IMR-90 (cell line): ENCODE measurements around the gene MEGF9. TPM values are rescaled to one million over a fixed set of nuclear protein-coding genes. Genes with fewer than 3 reads are reported as not detected.

ENCODE experiments used
- ATAC-seq: fragments of 200-7000 bp; cut with Tn5 transposase; 2 replicates; pipeline ENCODE4 v1.9.1; 2020; ENCODE audit warnings: low read depth, mild to moderate bottlenecking, moderate library complexity
- BruUV-seq: library from RNA; stranded (reverse); fragments of 400-500 nt; replicated peaks from 2 replicates; lab custom pipeline; 2021; lab: Mats Ljungman, UMichigan
- CTCF ChIA-PET: fragments of 300-600 bp; formaldehyde crosslinking; extraction: SDS; loops from one replicate; lab custom pipeline; 2021; ENCODE audit warnings: antibody characterized with exemption; lab: Yijun Ruan, JAX
- POLR2A ChIA-PET: fragments of 300-600 bp; sonication (Branson Sonifier 250); formaldehyde crosslinking; loops from one replicate; lab custom pipeline; 2022; ENCODE audit warnings: antibody characterized with exemption; ENCODE audit not compliant: unreplicated experiment; lab: Charles Lee
- DNase-seq: peaks from one replicate; pipeline ENCODE4 v3.0.0; 2013
- H2AFZ ChIP-seq: replicated peaks from 2 replicates; pipeline ENCODE3; 2013; ENCODE audit warnings: low read length, mild to moderate bottlenecking; ENCODE audit not compliant: poor library complexity
- H2AK5ac ChIP-seq: 2 replicates; pipeline ENCODE4 v1.6.1; 2013; ENCODE audit warnings: low read depth, low read length, inconsistent platforms
- H2AK9ac ChIP-seq: replicated peaks from 2 replicates; pipeline ENCODE3; 2013; ENCODE audit warnings: mild to moderate bottlenecking, low read depth, low read length, moderate library complexity; ENCODE audit not compliant: poor library complexity
- H2BK120ac ChIP-seq: 2 replicates; pipeline ENCODE4 v1.6.1; 2013; ENCODE audit warnings: low read depth, low read length, inconsistent platforms
- H2BK15ac ChIP-seq: 3 replicates; pipeline ENCODE4 v1.6.1; 2013; ENCODE audit warnings: low read depth, low read length, inconsistent platforms
- H2BK20ac ChIP-seq: 2 replicates; pipeline ENCODE4 v1.6.1; 2013; ENCODE audit warnings: low read depth, mild to moderate bottlenecking, inconsistent platforms, low read length, moderate library complexity
- H2BK5ac ChIP-seq: 2 replicates; pipeline ENCODE4 v1.6.1; 2013; ENCODE audit warnings: mild to moderate bottlenecking, low read depth, low read length, inconsistent platforms; ENCODE audit not compliant: poor library complexity, severe bottlenecking
- H3K14ac ChIP-seq: replicated peaks from 2 replicates; pipeline ENCODE4 v1.6.1; 2013; ENCODE audit warnings: low read depth, low read length, inconsistent platforms
- H3K18ac ChIP-seq: 2 replicates; pipeline ENCODE4 v1.6.1; 2013; ENCODE audit warnings: low read depth, low read length, control low read depth
- H3K23ac ChIP-seq: 2 replicates; pipeline ENCODE4 v1.6.1; 2013; ENCODE audit warnings: low read depth, low read length, inconsistent platforms
- H3K27ac ChIP-seq: 2 replicates; pipeline ENCODE4 v1.5.1; 2013; ENCODE audit warnings: mild to moderate bottlenecking, control low read depth, low read length; ENCODE audit not compliant: insufficient read depth
- H3K27me3 ChIP-seq: 2 replicates; pipeline ENCODE4 v1.6.1; 2013; ENCODE audit warnings: low read length; ENCODE audit not compliant: control insufficient read depth, insufficient read depth
- H3K36me3 ChIP-seq: 2 replicates; pipeline ENCODE4 v1.6.1; 2013; ENCODE audit warnings: low read length, mixed read lengths; ENCODE audit not compliant: control insufficient read depth, insufficient read depth
- H3K4ac ChIP-seq: 2 replicates; pipeline ENCODE4 v1.6.1; 2013; ENCODE audit warnings: low read depth, low read length, inconsistent platforms
- H3K4me1 ChIP-seq: 2 replicates; pipeline ENCODE4 v1.6.1; 2013; ENCODE audit warnings: low read length, mixed read lengths; ENCODE audit not compliant: control insufficient read depth, insufficient read depth
- H3K4me2 ChIP-seq: 2 replicates; pipeline ENCODE4 v1.6.1; 2013; ENCODE audit warnings: low read depth, mild to moderate bottlenecking, control low read depth, low read length, moderate library complexity
- H3K4me3 ChIP-seq: 2 replicates; pipeline ENCODE4 v1.5.1; 2013; ENCODE audit warnings: low read depth, mild to moderate bottlenecking, control low read depth, low read length, moderate library complexity; ENCODE audit not compliant: insufficient read depth
- H3K56ac ChIP-seq: 2 replicates; pipeline ENCODE4 v1.6.1; 2013; ENCODE audit warnings: low read length, inconsistent platforms; ENCODE audit not compliant: insufficient read depth; ENCODE audit errors: extremely low read depth
- H3K79me1 ChIP-seq, 2 experiments: 2 replicates each; pipeline ENCODE4 v1.6.1; 2013; ENCODE audit warnings: low read length in 2 of 2, inconsistent platforms in 1 of 2, low read depth in 1 of 2
- H3K9ac ChIP-seq: 2 replicates; pipeline ENCODE4 v1.6.1; 2013; ENCODE audit warnings: low read depth, low read length, control low read depth
- H3K9me1 ChIP-seq: 2 replicates; pipeline ENCODE4 v1.6.1; 2013; ENCODE audit warnings: low read length, inconsistent platforms; ENCODE audit not compliant: insufficient read depth
- H3K9me3 ChIP-seq: 2 replicates; pipeline ENCODE4 v1.6.1; 2013; ENCODE audit warnings: low read length; ENCODE audit not compliant: control insufficient read depth, insufficient read depth
- H4K20me1 ChIP-seq: 2 replicates; pipeline ENCODE4 v1.6.1; 2013; ENCODE audit warnings: low read length, inconsistent platforms; ENCODE audit not compliant: insufficient read depth
- H4K5ac ChIP-seq: 2 replicates; pipeline ENCODE4 v1.6.1; 2013; ENCODE audit warnings: mild to moderate bottlenecking, low read depth, low read length, control low read depth
- H4K8ac ChIP-seq, 2 experiments: 2 replicates each; pipeline ENCODE4 v1.6.1; 2013; ENCODE audit warnings: low read depth in 2 of 2, low read length in 2 of 2, control low read depth in 1 of 2, inconsistent platforms in 1 of 2
- H4K91ac ChIP-seq: 2 replicates; pipeline ENCODE4 v1.6.1; 2013; ENCODE audit warnings: low read depth, low read length, inconsistent platforms; ENCODE audit not compliant: insufficient read depth
- BHLHE40 ChIP-seq: fragments of 150-350 bp; IDR thresholded peaks from 2 replicates; pipeline ENCODE4 v1.6.1; 2016; ENCODE audit warnings: mild to moderate bottlenecking, low read depth, low read length
- MAFK ChIP-seq: IDR thresholded peaks from 2 replicates; pipeline ENCODE4 v1.6.1; 2012; ENCODE audit warnings: low read depth, low read length, improper control_type of control experiment
- RAD21 ChIP-seq: IDR thresholded peaks from 2 replicates; pipeline ENCODE4 v1.6.1; 2012; ENCODE audit warnings: low read length, improper control_type of control experiment
- USF2 ChIP-seq: fragments of 150-350 bp; IDR thresholded peaks from 2 replicates; pipeline ENCODE4 v1.6.1; 2017; ENCODE audit warnings: mild to moderate bottlenecking, antibody characterized with exemption, low read length, low read depth
- dilution Hi-C: fragments of 300-500 bp; cut with HindIII; formaldehyde crosslinking; loops from one replicate; pipeline ENCODE4 v1.14.3; 2018; ENCODE audit warnings: low sequenced_read_pairs; ENCODE audit not compliant: unreplicated experiment
- in situ Hi-C: fragments of 300-500 bp; cut with MboI; formaldehyde crosslinking; loops from 3 replicates; pipeline ENCODE4 v1.14.3; 2019; ENCODE audit warnings: low sequenced_read_pairs, inconsistent platforms, mixed read lengths
- intact Hi-C: fragments of 100-400 bp; cut with micrococcal nuclease; formaldehyde crosslinking; loops from 2 replicates; pipeline ENCODE4 v1.10.0; 2022
- polyA plus RNA-seq, 3 experiments: library from polyadenylated mRNA; depleted of rRNA; stranded (reverse); fragments of >200 nt; gene quantifications; 2 replicates each; pipeline ENCODE4 v1.2.3, GENCODE V29; 2012; ENCODE audit warnings: low replicate concordance in 1 of 3
- total RNA-seq: library from RNA; depleted of rRNA; stranded (reverse); fragments of >200 nt; gene quantifications from 2 replicates; pipeline ENCODE4 v1.2.3, GENCODE V29; 2012
- TF ChIP-seq, protein P1 (sequence below): conservative IDR thresholded peaks from 2 replicates; pipeline ENCODE4 v1.5.1; 2012; ENCODE audit warnings: mild to moderate bottlenecking, low read depth, low read length, improper control_type of control experiment

MEGF9 gene
- total and polyA plus RNA-seq, 2 of the 4 experiments (the other 2 are of a cell fraction), result 3.4 TPM

DNA sequence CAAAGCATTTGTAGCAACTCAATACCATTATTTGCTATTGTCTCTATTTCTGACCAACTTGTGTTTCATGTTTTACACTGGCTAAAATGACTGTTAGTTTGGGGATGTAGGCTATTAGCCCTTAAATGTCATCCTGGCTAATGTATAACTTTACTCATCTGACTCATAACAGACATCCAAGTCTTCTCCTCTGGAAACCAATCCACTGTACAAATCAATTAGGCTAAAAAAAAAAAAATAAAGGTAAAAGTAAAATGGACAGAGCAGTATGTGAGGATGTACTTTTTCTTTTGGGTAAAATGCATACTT lies 20.6 kb downstream of the MEGF9 start:
- CTCF ChIA-PET, result no interaction called here
- Histone ChIP-seq H2AK5ac (no peak overlapping the region), H2AFZ (no peak overlapping the region), H3K27me3 (no peaks in the 10 kb centered on the region), H2BK120ac (no peak overlapping the region), H3K56ac (no peak overlapping the region), H4K91ac (no peak overlapping the region), H4K20me1 (no peaks in the 10 kb centered on the region), H3K36me3 (no peaks in the 10 kb centered on the region), H2BK5ac (peak overlapping the region; percentile 65), H3K27ac (peak overlapping the region; percentile 34; the same call in 1 of the 2 replicates), H3K9me3 (no peaks in the 10 kb centered on the region), H4K8ac (no peak overlapping the region), H2BK20ac (no peak overlapping the region), H3K4me2 (peak overlapping the region; percentile 34; the same call in 1 of the 2 replicates), H2AK9ac (no peak overlapping the region), H3K9me1 (peaks cover 8% of the 10 kb centered on the region), H2BK15ac (no peak overlapping the region), H3K18ac (no peak overlapping the region), H3K23ac (no peak overlapping the region), H3K4ac (no peak overlapping the region; the same call in 1 of the 2 replicates), H3K14ac (no peak overlapping the region), H3K79me1 (peaks cover 11 to 47% of the 10 kb centered on the region in 2 experiments), H3K4me3 (no peak overlapping the region), H3K4me1 (peaks cover 13% of the 10 kb centered on the region), H3K9ac (no peak overlapping the region), H4K5ac (no peak overlapping the region)
- POLR2A ChIA-PET, result interaction anchor here (0.8 kb wide), 1 partner anchor 15 kb away, joined by 6 read pairs; no protein-coding TSS in a partner anchor
- no TSS peak for BruUV-seq
- peak; percentile 56 for ATAC-seq
- intact Hi-C loops, result loop anchor here (5.0 kb wide), 1 partner anchor 66 kb away; no protein-coding TSS in a partner anchor
- TF ChIP-seq, protein P1, sequence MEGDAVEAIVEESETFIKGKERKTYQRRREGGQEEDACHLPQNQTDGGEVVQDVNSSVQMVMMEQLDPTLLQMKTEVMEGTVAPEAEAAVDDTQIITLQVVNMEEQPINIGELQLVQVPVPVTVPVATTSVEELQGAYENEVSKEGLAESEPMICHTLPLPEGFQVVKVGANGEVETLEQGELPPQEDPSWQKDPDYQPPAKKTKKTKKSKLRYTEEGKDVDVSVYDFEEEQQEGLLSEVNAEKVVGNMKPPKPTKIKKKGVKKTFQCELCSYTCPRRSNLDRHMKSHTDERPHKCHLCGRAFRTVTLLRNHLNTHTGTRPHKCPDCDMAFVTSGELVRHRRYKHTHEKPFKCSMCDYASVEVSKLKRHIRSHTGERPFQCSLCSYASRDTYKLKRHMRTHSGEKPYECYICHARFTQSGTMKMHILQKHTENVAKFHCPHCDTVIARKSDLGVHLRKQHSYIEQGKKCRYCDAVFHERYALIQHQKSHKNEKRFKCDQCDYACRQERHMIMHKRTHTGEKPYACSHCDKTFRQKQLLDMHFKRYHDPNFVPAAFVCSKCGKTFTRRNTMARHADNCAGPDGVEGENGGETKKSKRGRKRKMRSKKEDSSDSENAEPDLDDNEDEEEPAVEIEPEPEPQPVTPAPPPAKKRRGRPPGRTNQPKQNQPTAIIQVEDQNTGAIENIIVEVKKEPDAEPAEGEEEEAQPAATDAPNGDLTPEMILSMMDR, result no peak
- TF ChIP-seq USF2 (no peak), MAFK (no peak), BHLHE40 (no peak), RAD21 (no peak)
- dilution Hi-C loops, result no loop called here
- in situ Hi-C loops, result no loop called here
- peak; percentile 60 for DNase-seq
